Measurements from ENCODE around the gene CORO2A.

DNA sequence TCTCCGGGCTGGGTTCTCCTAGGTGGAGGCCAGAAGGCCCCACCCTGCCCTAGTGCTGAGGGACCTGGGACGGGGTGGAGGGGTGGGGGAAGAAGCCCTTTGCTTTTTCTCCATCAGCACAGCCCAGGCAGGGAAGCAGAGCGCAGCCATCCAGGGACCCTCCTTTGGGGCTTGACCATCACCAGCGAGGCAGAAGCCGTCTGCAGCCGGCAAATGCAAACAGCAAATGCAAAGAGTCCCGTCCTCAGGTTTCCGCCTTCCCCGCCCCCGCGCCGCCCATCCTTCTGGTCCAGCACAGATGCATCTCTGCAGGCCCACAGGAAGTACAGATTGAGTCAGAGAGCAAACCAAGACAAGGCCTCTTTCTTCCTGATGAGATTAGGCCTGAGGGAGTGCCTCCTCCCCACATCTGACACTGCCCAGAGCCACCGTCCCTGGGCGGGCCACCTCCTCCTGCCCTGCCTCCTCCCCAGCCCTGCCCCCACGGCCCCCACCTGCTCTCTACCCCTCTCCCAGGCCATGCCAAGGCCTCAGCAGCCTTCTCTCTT is 23.4 kb downstream of the CORO2A start:
- TF ChIP-seq, protein P1, sequence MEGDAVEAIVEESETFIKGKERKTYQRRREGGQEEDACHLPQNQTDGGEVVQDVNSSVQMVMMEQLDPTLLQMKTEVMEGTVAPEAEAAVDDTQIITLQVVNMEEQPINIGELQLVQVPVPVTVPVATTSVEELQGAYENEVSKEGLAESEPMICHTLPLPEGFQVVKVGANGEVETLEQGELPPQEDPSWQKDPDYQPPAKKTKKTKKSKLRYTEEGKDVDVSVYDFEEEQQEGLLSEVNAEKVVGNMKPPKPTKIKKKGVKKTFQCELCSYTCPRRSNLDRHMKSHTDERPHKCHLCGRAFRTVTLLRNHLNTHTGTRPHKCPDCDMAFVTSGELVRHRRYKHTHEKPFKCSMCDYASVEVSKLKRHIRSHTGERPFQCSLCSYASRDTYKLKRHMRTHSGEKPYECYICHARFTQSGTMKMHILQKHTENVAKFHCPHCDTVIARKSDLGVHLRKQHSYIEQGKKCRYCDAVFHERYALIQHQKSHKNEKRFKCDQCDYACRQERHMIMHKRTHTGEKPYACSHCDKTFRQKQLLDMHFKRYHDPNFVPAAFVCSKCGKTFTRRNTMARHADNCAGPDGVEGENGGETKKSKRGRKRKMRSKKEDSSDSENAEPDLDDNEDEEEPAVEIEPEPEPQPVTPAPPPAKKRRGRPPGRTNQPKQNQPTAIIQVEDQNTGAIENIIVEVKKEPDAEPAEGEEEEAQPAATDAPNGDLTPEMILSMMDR (IDR thresholded peaks at IDR 0.05), result no peak
- TF ChIP-seq POLR2A (IDR thresholded peaks at IDR 0.05) (no peak), POLR2AphosphoS5 (IDR thresholded peaks at IDR 0.05) (no peak), EP300 (IDR thresholded peaks at IDR 0.05) (no peak)
